H1 (cell line): Measurements from ENCODE around the gene WFDC10A. TPM values are rescaled to one million over a fixed set of nuclear protein-coding genes. Genes with fewer than 3 reads are reported as not detected.

ENCODE experiments used
- CTCF ChIA-PET: fragments of 300-600 bp; sonication (Branson Sonifier 250); formaldehyde crosslinking; loops from one replicate; lab custom pipeline; 2021; ENCODE audit not compliant: partially characterized antibody; lab: Charles Lee
- POLR2A ChIA-PET: fragments of 300-600 bp; sonication (Branson Sonifier 250); formaldehyde crosslinking; loops from one replicate; lab custom pipeline; 2021; ENCODE audit warnings: inconsistent platforms; ENCODE audit not compliant: partially characterized antibody; lab: Charles Lee
- DNase-seq, 2 experiments: peaks; one replicate each; pipeline versions ENCODE4 v3.0.0 to v3.0.0-alpha.2; 2010 to 2022; ENCODE audit warnings: low spot score in 2 of 2, low read depth in 1 of 2, mixed read lengths in 1 of 2
- FAIRE-seq: peaks from 2 replicates; lab custom pipeline; 2011; peaks lifted over from hg19 to GRCh38; lab: Jason Lieb, UNC
- H2AFZ ChIP-seq: 2 replicates; pipeline ENCODE4 v1.8.1; 2012; ENCODE audit warnings: low read length, inconsistent platforms
- H2AK5ac ChIP-seq: 2 replicates; pipeline ENCODE4 v1.6.1; 2013; ENCODE audit warnings: low read depth, low read length
- H2BK120ac ChIP-seq: replicated peaks from 2 replicates; pipeline ENCODE3; 2013; ENCODE audit warnings: low read depth, low read length, inconsistent platforms
- H2BK12ac ChIP-seq: 2 replicates; pipeline ENCODE4 v1.6.1; 2013; ENCODE audit warnings: low read depth, low read length
- H2BK15ac ChIP-seq: 2 replicates; pipeline ENCODE4 v1.6.1; 2013; ENCODE audit warnings: low read length
- H2BK20ac ChIP-seq: 2 replicates; pipeline ENCODE4 v1.6.1; 2013; ENCODE audit warnings: low read length
- H2BK5ac ChIP-seq: 2 replicates; pipeline ENCODE4 v1.6.1; 2013; ENCODE audit warnings: low read depth, low read length
- H3K14ac ChIP-seq: 2 replicates; pipeline ENCODE4 v1.6.1; 2013; ENCODE audit warnings: inconsistent platforms; ENCODE audit not compliant: insufficient read length
- H3K18ac ChIP-seq: 2 replicates; pipeline ENCODE4 v1.6.1; 2013; ENCODE audit warnings: low read length; ENCODE audit errors: extremely low read depth
- H3K23ac ChIP-seq: 2 replicates; pipeline ENCODE4 v1.6.1; 2013; ENCODE audit warnings: inconsistent platforms; ENCODE audit not compliant: insufficient read length
- H3K23me2 ChIP-seq: 2 replicates; pipeline ENCODE4 v1.6.1; 2013; ENCODE audit warnings: low read depth, low read length
- H3K27ac ChIP-seq: 2 replicates; pipeline ENCODE4 v1.6.1; 2011; ENCODE audit warnings: low read depth, low read length, inconsistent platforms
- H3K27me3 ChIP-seq, 4 experiments: replicated peaks in 1 of 4; 1 replicate in 1 of 4; 2 replicates in 3 of 4; pipeline versions ENCODE4 v1.6.1 to v1.8.1; 2011 to 2013; ENCODE audit warnings: low read length in 3 of 4, mild to moderate bottlenecking in 3 of 4, inconsistent platforms in 2 of 4, mixed read lengths in 2 of 4, moderate library complexity in 1 of 4; ENCODE audit not compliant: control insufficient read depth in 3 of 4, insufficient read depth in 3 of 4; ENCODE audit errors: extremely low read depth in 1 of 4
- H3K36me3 ChIP-seq, 4 experiments: 2 replicates each; pipeline versions ENCODE4 v1.6.1 to v1.8.1; 2011 to 2013; ENCODE audit warnings: mild to moderate bottlenecking in 4 of 4, low read length in 3 of 4, moderate library complexity in 2 of 4, control low read depth in 1 of 4, inconsistent platforms in 1 of 4; ENCODE audit not compliant: insufficient read depth in 4 of 4, control insufficient read depth in 2 of 4
- H3K4ac ChIP-seq: replicated peaks from 2 replicates; pipeline ENCODE3; 2013; ENCODE audit warnings: low read length, low read depth, mixed read lengths, inconsistent platforms; ENCODE audit not compliant: insufficient read length
- H3K4me1 ChIP-seq, 4 experiments: replicated peaks in 1 of 4; 1 replicate in 1 of 4; 2 replicates in 3 of 4; pipeline versions ENCODE4 v1.6.1 to v1.8.1; 2011 to 2013; ENCODE audit warnings: low read length in 3 of 4, inconsistent platforms in 2 of 4, mixed read lengths in 1 of 4; ENCODE audit not compliant: insufficient read depth in 4 of 4, control insufficient read depth in 3 of 4
- H3K4me2 ChIP-seq, 2 experiments: 2 replicates each; pipeline versions ENCODE4 v1.6.1 to v1.8.1; 2011 to 2013; ENCODE audit warnings: low read depth in 2 of 2, low read length in 2 of 2, control low read depth in 1 of 2, inconsistent platforms in 1 of 2, mild to moderate bottlenecking in 1 of 2; ENCODE audit not compliant: insufficient read depth in 1 of 2
- H3K4me3 ChIP-seq, 4 experiments: fragments of 200-600, 300-600 bp in 1 of 4; sonication (generic), shearing (Covaris generic), sonication (Bioruptor Twin) in 1 of 4; 2 replicates each; pipeline versions ENCODE4 v1.5.1 to v1.8.1; 2011 to 2016; ENCODE audit warnings: low read length in 4 of 4, low read depth in 3 of 4, control low read depth in 2 of 4, inconsistent platforms in 2 of 4, mild to moderate bottlenecking in 2 of 4, mixed read lengths in 1 of 4, moderate library complexity in 1 of 4; ENCODE audit not compliant: insufficient read depth in 2 of 4; ENCODE audit errors: extremely low read depth in 1 of 4
- H3K56ac ChIP-seq: replicated peaks from 2 replicates; pipeline ENCODE3; 2013; ENCODE audit warnings: low read depth, mild to moderate bottlenecking, mixed read lengths, low read length, inconsistent platforms; ENCODE audit not compliant: insufficient read length
- H3K79me1 ChIP-seq: 2 replicates; pipeline ENCODE4 v1.6.1; 2013; ENCODE audit warnings: low read depth, low read length, control low read depth
- H3K79me2 ChIP-seq, 2 experiments: 2 replicates each; pipeline versions ENCODE4 v1.6.1 to v1.8.1; 2012 to 2013; ENCODE audit warnings: low read length in 2 of 2, mild to moderate bottlenecking in 2 of 2, inconsistent platforms in 1 of 2; ENCODE audit not compliant: insufficient read depth in 2 of 2, control insufficient read depth in 1 of 2
- H3K9ac ChIP-seq, 4 experiments: replicated peaks in 1 of 4; 1 replicate in 1 of 4; 2 replicates in 3 of 4; pipeline versions ENCODE4 v1.6.1 to v1.8.1; 2011 to 2013; ENCODE audit warnings: low read depth in 3 of 4, low read length in 3 of 4, control low read depth in 2 of 4, mild to moderate bottlenecking in 2 of 4, moderate library complexity in 2 of 4, inconsistent platforms in 1 of 4; ENCODE audit errors: extremely low read depth in 1 of 4
- H3K9me3 ChIP-seq, 2 experiments: 2 replicates each; pipeline versions ENCODE4 v1.6.1 to v1.8.1; 2012 to 2013; ENCODE audit warnings: mild to moderate bottlenecking in 2 of 2, moderate library complexity in 2 of 2, control low read depth in 1 of 2, inconsistent platforms in 1 of 2, low read depth in 1 of 2, low read length in 1 of 2, mixed read lengths in 1 of 2; ENCODE audit not compliant: insufficient read depth in 2 of 2
- H4K20me1 ChIP-seq, 2 experiments: replicated peaks in 1 of 2; 2 replicates each; pipeline versions ENCODE3 to v1.8.1; 2011 to 2013; ENCODE audit warnings: inconsistent platforms in 2 of 2, low read length in 2 of 2, mild to moderate bottlenecking in 1 of 2; ENCODE audit not compliant: insufficient read depth in 2 of 2, control insufficient read depth in 1 of 2
- H4K5ac ChIP-seq: 2 replicates; pipeline ENCODE4 v1.6.1; 2013; ENCODE audit warnings: low read length, low read depth, mixed read lengths, inconsistent platforms; ENCODE audit not compliant: insufficient read length
- H4K8ac ChIP-seq: 2 replicates; pipeline ENCODE4 v1.8.0; 2013; ENCODE audit warnings: mild to moderate bottlenecking, moderate library complexity, low read length, inconsistent platforms; ENCODE audit not compliant: insufficient read depth; ENCODE audit errors: extremely low read depth
- H4K91ac ChIP-seq: replicated peaks from 2 replicates; pipeline ENCODE3; 2013; ENCODE audit warnings: low read length, mixed read lengths, inconsistent platforms; ENCODE audit not compliant: insufficient read length
- BCL11A ChIP-seq, 2 experiments: IDR thresholded peaks; one replicate each; pipeline ENCODE4 v1.6.1; 2011; ENCODE audit warnings: low read depth in 2 of 2, low read length in 2 of 2, mild to moderate bottlenecking in 2 of 2
- BRCA1 ChIP-seq: IDR thresholded peaks from 2 replicates; pipeline ENCODE4 v1.6.1; 2012; ENCODE audit warnings: low read depth, low read length, improper control_type of control experiment
- CTCF ChIP-seq, 3 experiments: IDR thresholded peaks; 1 replicate in 2 of 3; 2 replicates in 1 of 3; pipeline versions ENCODE4 v1.5.1 to v1.6.1; 2011; ENCODE audit warnings: low read length in 3 of 3, mild to moderate bottlenecking in 3 of 3, inconsistent platforms in 2 of 3, low read depth in 1 of 3, moderate library complexity in 1 of 3; ENCODE audit not compliant: insufficient read depth in 1 of 3; ENCODE audit errors: control extremely low read depth in 1 of 3
- EZH2 ChIP-seq: fragments of 200-600 bp; sonication (generic); IDR thresholded peaks from 2 replicates; pipeline ENCODE4 v1.7.1; 2012; ENCODE audit warnings: low read depth, mild to moderate bottlenecking, moderate library complexity, low read length, inconsistent platforms; ENCODE audit not compliant: severe bottlenecking
- NRF1 ChIP-seq: IDR thresholded peaks from 2 replicates; pipeline ENCODE4 v1.6.1; 2011; ENCODE audit warnings: mild to moderate bottlenecking, low read depth, low read length, improper control_type of control experiment
- PHF8 ChIP-seq: fragments of 200-600 bp; sonication (generic); conservative IDR thresholded peaks from 2 replicates; pipeline ENCODE4 v1.7.1; 2012; ENCODE audit warnings: low read depth, mild to moderate bottlenecking, inconsistent platforms, low read length, moderate library complexity
- POU5F1 ChIP-seq: IDR thresholded peaks from 2 replicates; pipeline ENCODE4 v1.6.1; 2011; ENCODE audit warnings: low read depth, mild to moderate bottlenecking, low read length, moderate library complexity
- RAD21 ChIP-seq, 2 experiments: IDR thresholded peaks in 1 of 2; conservative IDR thresholded peaks in 1 of 2; 2 replicates each; pipeline ENCODE4 v1.6.1; 2011; ENCODE audit warnings: low read depth in 2 of 2, low read length in 2 of 2, improper control_type of control experiment in 1 of 2, inconsistent platforms in 1 of 2, mild to moderate bottlenecking in 1 of 2, moderate library complexity in 1 of 2
- RNF2 ChIP-seq: fragments of 200-900, 300-1000 bp; sonication (generic); IDR thresholded peaks from 2 replicates; pipeline ENCODE4 v1.7.1; 2016; ENCODE audit warnings: borderline replicate concordance, low read depth, mild to moderate bottlenecking, antibody characterized with exemption, low read length; ENCODE audit not compliant: poor library complexity, severe bottlenecking; ENCODE audit errors: missing control alignments
- SUZ12 ChIP-seq: fragments of 200-600 bp; sonication (generic); IDR thresholded peaks from 2 replicates; pipeline ENCODE4 v1.6.1; 2012; ENCODE audit warnings: mild to moderate bottlenecking, inconsistent platforms, low read length, moderate library complexity, mixed read lengths
- TEAD4 ChIP-seq: IDR thresholded peaks from 2 replicates; pipeline ENCODE4 v1.6.1; 2012; ENCODE audit warnings: low read depth, low read length, inconsistent platforms, mixed read lengths
- WGBS, 2 experiments: shearing (Covaris generic) in 1 of 2; methylation state at CpG; one replicate each; pipeline versions ENCODE4 v1.1.6 to v1.1.7; 2013 to 2015; ENCODE audit warnings: low lambda C conversion rate in 2 of 2, mixed read lengths in 2 of 2, inconsistent platforms in 1 of 2, low coverage in 1 of 2, missing lambda C conversion rate in 1 of 2; ENCODE audit not compliant: insufficient replicate concordance in 2 of 2, insufficient coverage in 1 of 2, insufficient read length in 1 of 2; ENCODE audit errors: extremely low coverage in 1 of 2, missing lambda C conversion rate in 1 of 2; 5-methylcytosine and 5-hydroxymethylcytosine counted together
- polyA plus RNA-seq, 7 experiments: library from polyadenylated mRNA; depleted of rRNA in 3 of 7; stranded (reverse) in 5 of 7; unstranded in 2 of 7; fragments of >200 nt in 5 of 7; fragments of 200-250 nt in 2 of 7; gene quantifications; 1 replicate in 5 of 7; 2 replicates in 1 of 7; 4 replicates in 1 of 7; pipeline versions ENCODE4 v1.2.1 to v1.2.3, GENCODE V29; 2011 to 2013; ENCODE audit warnings: missing spikeins in 2 of 7, mixed read lengths in 2 of 7
- total RNA-seq: library from RNA; stranded (reverse); fragmentation: NEBNext Ultra II Directional; extraction: Animal tissue kit (Norgen Biotek cat#: 25700); gene quantifications from 2 replicates; pipeline ENCODE4 v1.2.1, GENCODE V29; 2021

Gene WFDC10A
- total and polyA plus RNA-seq, 2 of the 8 experiments (the other 6 are each of a cell fraction or from before 2014, with no cell fraction given) = not detected

DNA sequence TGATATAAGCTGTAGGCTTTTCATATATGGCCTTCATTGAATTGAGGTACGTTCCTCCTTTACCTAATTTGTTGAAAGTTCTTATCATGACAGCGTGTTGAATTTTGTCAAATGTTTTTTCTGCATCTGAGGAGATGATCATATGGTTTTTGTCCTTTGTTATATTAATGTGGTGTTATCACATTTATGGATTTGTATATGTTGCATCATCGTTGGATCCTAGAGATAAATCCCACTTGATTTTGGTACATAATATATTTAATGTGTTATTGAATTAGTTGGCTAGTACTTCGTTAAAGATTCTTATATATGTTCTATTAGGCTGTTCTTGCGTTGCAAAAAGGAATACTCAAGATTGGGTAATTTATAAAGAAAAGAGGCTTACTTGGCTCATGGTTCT is 10.1 kb downstream of the WFDC10A start:
- Histone ChIP-seq H3K79me2 (no peaks in the 10 kb centered on the region), H3K9ac (no peak overlapping the region), H3K36me3 (no peaks in the 10 kb centered on the region), H2BK120ac (no peak overlapping the region), H4K20me1 (no peaks in the 10 kb centered on the region), H2AFZ (no peak overlapping the region), H3K18ac (no peak overlapping the region), H3K4me2 (no peak overlapping the region), H2BK20ac (no peak overlapping the region), H4K5ac (no peak overlapping the region), H3K14ac (no peak overlapping the region), H4K91ac (no peak overlapping the region), H3K9me3 (no peaks in the 10 kb centered on the region), H3K79me1 (no peaks in the 10 kb centered on the region), H3K4me1 (no peaks in the 10 kb centered on the region), H2BK5ac (no peak overlapping the region), H2BK12ac (no peak overlapping the region), H3K56ac (no peak overlapping the region), H2BK15ac (no peak overlapping the region), H3K23me2 (no peaks in the 10 kb centered on the region), H3K23ac (no peak overlapping the region), H3K4me3 (no peak overlapping the region), H3K4ac (no peak overlapping the region), H3K27me3 (no peaks in the 10 kb centered on the region), H2AK5ac (no peak overlapping the region), H3K27ac (no peak overlapping the region), H4K8ac (no peak overlapping the region)
- 91% methylated on average over 5 of the region's 5 CpGs; no CpG with 5 or more reads in 1 of the 2 experiments for WGBS, 2 experiments
- ChIA-PET CTCF (no interaction called here), POLR2A (interaction anchor here (0.7 kb wide), 1 partner anchor 111 kb away, joined by 3 read pairs; no protein-coding TSS in a partner anchor)
- no peak for FAIRE-seq
- no peak for DNase-seq
- no peak for TF ChIP-seq EZH2
- TF ChIP-seq SUZ12 = no peak
- no peak for TF ChIP-seq POU5F1
- TF ChIP-seq PHF8 = no peak
- TF ChIP-seq BCL11A (IDR thresholded peaks at IDR 0.05; ENCODE audit: low read depth in 2 of 2, low read length in 2 of 2) = no peak
- no peak for TF ChIP-seq TEAD4
- no peak for TF ChIP-seq CTCF (IDR thresholded peaks at IDR 0.05; ENCODE audit: control extremely low read depth in 1 of 3, insufficient read depth in 1 of 3, low read depth in 1 of 3, low read length in 3 of 3)
- TF ChIP-seq NRF1 = no peak
- TF ChIP-seq RAD21 (IDR thresholded peaks at IDR 0.05 in 1 of 2, conservative IDR thresholded peaks at IDR 0.05 in 1 of 2; ENCODE audit: low read depth in 2 of 2, low read length in 2 of 2) = no peak
- TF ChIP-seq BRCA1 = no peak
- TF ChIP-seq RNF2 = no peak
